Esophagus muscularis mucosa (tissue), 4 donors: ENCODE data around the gene GLYATL2.

Experiments
- CTCF ChIP-seq, 3 experiments: fragments of 200-600 bp in 2 of 3; fragments of 450-650 bp in 1 of 3; sonication (generic) in 2 of 3; IDR thresholded peaks; one replicate each; pipeline ENCODE4 v1.5.1; 2017 to 2019; ENCODE audit warnings: antibody characterized with exemption in 3 of 3, mild to moderate bottlenecking in 2 of 3, moderate library complexity in 1 of 3
- EP300 ChIP-seq: sonication (generic); formaldehyde crosslinking; IDR thresholded peaks from one replicate; pipeline ENCODE4 v1.6.1; 2017; ENCODE audit warnings: antibody characterized with exemption
- POLR2A ChIP-seq: fragments of 450-650 bp; IDR thresholded peaks from one replicate; pipeline ENCODE4 v1.6.1; 2017; ENCODE audit warnings: antibody characterized with exemption, moderate library complexity, mild to moderate bottlenecking, low read depth
- POLR2AphosphoS5 ChIP-seq, 2 donors: sonication (generic); formaldehyde crosslinking; IDR thresholded peaks; one replicate each; pipeline ENCODE4 v1.6.1; 2017; ENCODE audit warnings: antibody characterized with exemption in 2 of 2

DNA sequence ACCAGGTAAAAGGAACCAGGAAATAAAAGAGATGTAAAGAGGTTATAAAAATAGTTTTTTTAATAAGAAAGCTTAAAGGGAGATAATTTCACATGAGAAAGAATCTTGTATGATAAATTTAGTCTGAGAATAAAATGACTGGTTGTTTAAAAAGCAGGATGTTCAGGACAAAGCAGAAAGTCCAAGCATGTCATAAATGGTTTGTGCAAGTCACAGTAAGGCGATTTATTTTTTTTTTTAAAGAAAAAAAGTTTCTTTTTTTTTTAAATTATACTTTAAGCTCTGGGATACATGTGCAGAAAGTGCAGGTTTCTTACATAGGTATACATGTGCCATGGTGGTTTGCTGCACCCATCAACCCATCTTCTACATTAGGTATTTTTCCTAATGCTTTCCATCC lies 30.8 kb downstream of the GLYATL2 start:
- TF ChIP-seq CTCF (IDR thresholded peaks at IDR 0.05) (no peak), POLR2A (no peak), POLR2AphosphoS5 (IDR thresholded peaks at IDR 0.05) (no peak), EP300 (no peak)
